ENCODE data around the gene LMLN.

The LMLN gene

DNA sequence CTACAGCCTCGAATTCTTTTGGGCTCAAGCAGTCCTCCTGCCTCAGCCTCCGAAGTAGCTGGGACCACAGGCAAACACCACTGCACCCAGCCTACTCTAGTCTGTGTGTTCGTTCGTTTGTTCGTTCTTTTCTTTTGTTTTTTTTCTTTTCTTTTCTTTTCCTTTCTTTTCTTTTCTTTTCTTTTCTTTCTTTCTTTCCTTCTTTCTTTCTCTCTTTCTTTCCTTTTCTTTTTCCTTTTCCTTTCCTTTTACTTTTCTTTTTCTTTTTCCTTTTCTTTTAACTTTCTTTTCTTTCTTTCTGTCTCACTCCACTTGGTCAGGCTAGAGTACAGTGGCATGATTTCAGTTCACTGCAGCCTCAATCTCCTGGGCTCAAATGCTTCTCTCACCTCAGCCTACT, 36.8 kb downstream of the LMLN start:
- Histone ChIP-seq H3K4me1 (ENCODE audit: insufficient read depth, low read length) (no peaks in the 10 kb centered on the region), H3K27ac (ENCODE audit: low read depth, low read length) (no peak overlapping the region), H3K9ac (ENCODE audit: low read length) (no peak overlapping the region), H3K4me3 (ENCODE audit: low read depth in 1 of 2, low read length in 2 of 2) (no peak overlapping the region), H3K9me3 (ENCODE audit: low read length) (no peaks in the 10 kb centered on the region), H3K27me3 (ENCODE audit: control insufficient read depth in 1 of 2, insufficient read depth in 2 of 2, low read length in 2 of 2) (no peaks in the 10 kb centered on the region), H3K36me3 (ENCODE audit: insufficient read depth, low read length) (no peaks in the 10 kb centered on the region)

DNA sequence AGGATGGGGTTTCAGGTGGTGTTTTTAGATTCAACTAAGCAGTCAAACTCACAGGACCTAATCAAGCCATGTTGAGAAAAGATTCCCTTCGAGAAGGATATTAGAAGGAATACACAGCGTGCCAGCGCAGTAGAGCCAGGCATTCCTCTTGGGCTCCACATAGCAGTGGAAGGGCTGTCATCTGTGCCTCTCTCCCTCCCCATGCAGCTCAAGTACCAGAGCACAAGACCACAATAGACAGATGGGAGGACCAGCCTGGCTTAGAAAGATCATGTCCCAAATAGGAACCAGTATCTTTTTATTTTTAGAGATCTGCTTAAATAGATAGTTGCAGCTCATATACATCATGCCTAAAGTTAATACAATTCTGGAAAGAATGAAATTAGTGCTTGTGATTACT, 37.9 kb downstream of the LMLN start:
- Histone ChIP-seq H3K9ac (ENCODE audit: low read length) (no peak overlapping the region), H3K4me1 (ENCODE audit: insufficient read depth, low read length) (no peaks in the 10 kb centered on the region), H3K27ac (ENCODE audit: low read depth, low read length) (no peak overlapping the region), H3K36me3 (ENCODE audit: insufficient read depth, low read length) (no peaks in the 10 kb centered on the region), H3K9me3 (ENCODE audit: low read length) (no peaks in the 10 kb centered on the region), H3K27me3 (ENCODE audit: control insufficient read depth in 1 of 2, insufficient read depth in 2 of 2, low read length in 2 of 2) (no peaks in the 10 kb centered on the region), H3K4me3 (ENCODE audit: low read depth in 1 of 2, low read length in 2 of 2) (no peak overlapping the region)

DNA sequence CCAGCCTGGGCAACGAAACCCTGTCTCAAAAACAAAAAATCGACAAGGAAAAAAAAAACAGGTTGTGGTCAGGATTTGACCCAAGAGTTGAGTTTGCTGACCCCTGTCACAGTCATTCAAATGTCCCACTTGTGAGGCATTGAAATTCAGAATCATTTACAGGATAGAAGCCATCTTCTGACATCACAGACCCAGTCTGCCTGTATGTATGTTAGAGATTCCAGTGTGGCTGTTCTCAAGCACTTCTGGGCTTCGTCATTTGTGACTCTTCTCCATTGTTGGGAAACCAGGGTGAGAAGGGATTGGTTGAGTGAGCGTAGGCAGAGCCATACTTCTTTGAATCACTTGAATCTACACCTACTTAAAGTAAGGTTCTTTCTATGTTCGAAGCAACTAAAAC, 57.1 kb downstream of the LMLN start:
- H3K9ac ChIP-seq (ENCODE audit: low read length) = no peak overlapping the region
- no peaks in the 10 kb centered on the region for H3K27me3 ChIP-seq (ENCODE audit: control insufficient read depth in 1 of 2, insufficient read depth in 2 of 2, low read length in 2 of 2)
- no peak overlapping the region for H3K27ac ChIP-seq (ENCODE audit: low read depth, low read length)
- H3K9me3 ChIP-seq (ENCODE audit: low read length) = no peaks in the 10 kb centered on the region
- no peak overlapping the region for H3K4me3 ChIP-seq (ENCODE audit: low read depth in 1 of 2, low read length in 2 of 2)
- no peaks in the 10 kb centered on the region for H3K36me3 ChIP-seq (ENCODE audit: insufficient read depth, low read length)
- no peaks in the 10 kb centered on the region for H3K4me1 ChIP-seq (ENCODE audit: insufficient read depth, low read length)

DNA sequence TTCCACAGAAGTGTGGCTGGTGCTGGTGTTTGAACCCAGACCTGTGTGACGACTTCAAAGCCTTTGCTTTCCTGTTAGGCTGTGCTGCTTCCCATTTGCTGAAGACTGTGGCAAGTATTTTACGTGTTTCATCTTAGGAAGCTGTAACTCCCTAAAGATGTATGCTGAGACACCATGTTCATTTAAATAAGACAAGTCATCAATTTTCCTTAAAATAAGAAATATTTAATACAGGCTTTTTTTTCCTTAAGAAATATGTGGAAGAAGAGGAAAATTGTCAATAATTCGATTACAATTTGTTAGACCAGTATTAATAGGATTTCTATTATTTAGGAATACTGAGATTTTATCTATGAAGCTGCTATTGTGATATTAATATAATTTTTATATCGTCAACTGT, 58.4 kb downstream of the LMLN start:
- H3K4me3 ChIP-seq (ENCODE audit: low read depth in 1 of 2, low read length in 2 of 2) = no peak overlapping the region
- H3K4me1 ChIP-seq (ENCODE audit: insufficient read depth, low read length) = no peaks in the 10 kb centered on the region
- no peaks in the 10 kb centered on the region for H3K9me3 ChIP-seq (ENCODE audit: low read length)
- no peak overlapping the region for H3K27ac ChIP-seq (ENCODE audit: low read depth, low read length)
- H3K9ac ChIP-seq (ENCODE audit: low read length) = no peak overlapping the region
- H3K36me3 ChIP-seq (ENCODE audit: insufficient read depth, low read length) = no peaks in the 10 kb centered on the region
- no peaks in the 10 kb centered on the region for H3K27me3 ChIP-seq (ENCODE audit: control insufficient read depth in 1 of 2, insufficient read depth in 2 of 2, low read length in 2 of 2)

DNA sequence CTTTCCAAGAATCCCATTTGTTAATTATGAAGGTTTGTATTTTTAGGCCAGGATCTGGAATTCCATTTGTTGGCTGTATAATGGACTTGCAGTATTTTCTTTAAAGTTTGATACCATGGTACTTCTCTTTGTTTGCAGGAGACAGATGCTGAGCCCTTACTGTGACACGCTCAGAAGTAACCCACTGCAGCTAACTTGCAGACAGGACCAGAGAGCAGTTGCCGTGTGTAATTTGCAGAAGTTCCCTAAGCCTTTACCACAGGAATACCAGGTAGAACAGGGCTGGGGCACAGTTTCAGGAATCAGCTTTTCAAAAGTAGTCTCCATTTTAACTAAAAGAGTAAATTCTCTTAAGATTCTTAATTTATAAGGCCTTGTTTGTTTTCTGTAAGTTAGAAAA, 59.1 kb downstream of the LMLN start:
- H3K9me3 ChIP-seq (ENCODE audit: low read length) = no peaks in the 10 kb centered on the region
- H3K4me1 ChIP-seq (ENCODE audit: insufficient read depth, low read length) = no peaks in the 10 kb centered on the region
- H3K27ac ChIP-seq (ENCODE audit: low read depth, low read length) = no peak overlapping the region
- H3K9ac ChIP-seq (ENCODE audit: low read length) = no peak overlapping the region
- no peaks in the 10 kb centered on the region for H3K36me3 ChIP-seq (ENCODE audit: insufficient read depth, low read length)
- H3K27me3 ChIP-seq (ENCODE audit: control insufficient read depth in 1 of 2, insufficient read depth in 2 of 2, low read length in 2 of 2) = no peaks in the 10 kb centered on the region
- H3K4me3 ChIP-seq (ENCODE audit: low read depth in 1 of 2, low read length in 2 of 2) = no peak overlapping the region

DNA sequence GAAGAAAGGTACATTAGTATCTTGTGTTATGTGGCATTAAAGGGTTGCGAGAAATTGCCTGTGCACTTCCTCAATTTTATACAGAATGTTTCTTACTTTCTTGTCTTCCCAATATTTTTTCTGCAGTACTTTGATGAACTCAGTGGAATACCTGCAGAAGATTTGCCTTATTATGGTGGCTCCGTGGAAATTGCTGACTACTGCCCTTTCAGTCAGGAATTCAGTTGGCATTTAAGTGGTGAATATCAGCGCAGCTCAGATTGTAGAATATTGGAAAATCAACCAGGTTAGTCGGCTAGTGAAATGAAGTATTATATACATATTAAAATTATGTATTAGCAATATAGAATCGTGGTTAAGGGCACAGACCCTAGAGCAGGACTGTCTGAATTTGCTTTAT, 61.3 kb downstream of the LMLN start:
- H3K4me3 ChIP-seq (ENCODE audit: low read depth in 1 of 2, low read length in 2 of 2) = no peak overlapping the region
- no peaks in the 10 kb centered on the region for H3K9me3 ChIP-seq (ENCODE audit: low read length)
- H3K27me3 ChIP-seq (ENCODE audit: control insufficient read depth in 1 of 2, insufficient read depth in 2 of 2, low read length in 2 of 2) = no peaks in the 10 kb centered on the region
- no peak overlapping the region for H3K9ac ChIP-seq (ENCODE audit: low read length)
- H3K27ac ChIP-seq (ENCODE audit: low read depth, low read length) = no peak overlapping the region
- H3K36me3 ChIP-seq (ENCODE audit: insufficient read depth, low read length) = no peaks in the 10 kb centered on the region
- H3K4me1 ChIP-seq (ENCODE audit: insufficient read depth, low read length) = no peaks in the 10 kb centered on the region

DNA sequence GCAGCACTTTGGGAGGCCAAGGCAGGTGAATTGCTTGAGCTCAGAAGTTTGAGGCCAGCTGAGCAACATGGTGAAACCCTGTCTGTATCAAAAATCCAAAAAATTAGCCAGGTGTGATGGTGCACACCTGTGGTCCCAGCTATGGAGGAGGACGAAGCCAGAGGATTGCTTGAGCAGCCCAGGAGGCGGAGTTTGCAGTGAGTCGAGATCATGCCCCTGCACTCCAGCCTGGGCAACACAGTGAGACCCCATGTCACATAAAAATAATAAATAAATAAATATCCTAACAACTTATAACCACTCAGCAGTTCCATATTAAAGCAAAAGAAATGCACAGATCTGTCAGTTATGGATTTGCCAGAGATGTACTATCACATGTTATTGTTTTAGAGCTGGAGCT, 62.6 kb downstream of the LMLN start:
- Histone ChIP-seq H3K27ac (ENCODE audit: low read depth, low read length) (no peak overlapping the region), H3K36me3 (ENCODE audit: insufficient read depth, low read length) (peaks cover 3% of the 10 kb centered on the region), H3K4me3 (ENCODE audit: low read depth in 1 of 2, low read length in 2 of 2) (no peak overlapping the region), H3K4me1 (ENCODE audit: insufficient read depth, low read length) (no peaks in the 10 kb centered on the region), H3K27me3 (ENCODE audit: control insufficient read depth in 1 of 2, insufficient read depth in 2 of 2, low read length in 2 of 2) (no peaks in the 10 kb centered on the region), H3K9ac (ENCODE audit: low read length) (no peak overlapping the region), H3K9me3 (ENCODE audit: low read length) (no peaks in the 10 kb centered on the region)

DNA sequence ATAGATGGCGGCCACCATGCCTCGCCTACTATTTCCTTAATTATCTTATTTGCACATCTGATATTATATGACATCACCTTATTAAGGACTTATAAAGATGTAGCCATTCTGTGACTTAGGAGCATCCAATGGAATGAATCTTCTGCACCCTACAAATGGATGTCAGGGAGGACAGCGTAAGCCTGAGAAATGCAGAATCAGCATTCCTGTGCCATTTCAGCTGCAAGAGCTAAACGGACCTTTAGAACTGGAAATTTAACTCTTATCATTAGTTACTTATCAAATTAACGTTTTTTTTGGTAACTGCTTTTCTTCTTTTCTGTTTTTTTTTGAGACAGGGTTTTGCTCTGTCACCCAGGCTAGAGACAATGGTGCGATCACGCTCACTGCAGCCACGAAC, 65.6 kb downstream of the LMLN start:
- no peaks in the 10 kb centered on the region for H3K4me1 ChIP-seq (ENCODE audit: insufficient read depth, low read length)

DNA sequence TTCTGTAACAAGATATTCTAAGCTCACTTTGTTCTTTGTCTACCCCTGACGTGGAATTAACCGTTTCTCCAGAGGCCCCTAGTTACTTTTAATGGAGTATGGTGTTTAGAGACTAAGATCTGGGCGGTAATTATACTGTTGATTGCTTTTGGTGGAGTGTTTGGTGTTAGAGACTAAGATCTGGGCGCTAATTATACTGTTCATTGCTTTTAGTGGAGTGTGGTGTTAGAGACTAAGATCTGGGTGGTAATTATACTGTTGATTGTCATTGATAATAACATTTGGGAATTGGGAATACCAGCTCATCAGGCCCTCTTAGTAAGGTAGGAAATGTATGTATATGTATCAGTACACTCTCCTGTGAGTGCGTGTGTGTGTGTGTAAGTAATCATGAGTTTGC, 66.6 kb downstream of the LMLN start:
- no peaks in the 10 kb centered on the region for H3K27me3 ChIP-seq (ENCODE audit: control insufficient read depth in 1 of 2, insufficient read depth in 2 of 2, low read length in 2 of 2)
- peaks cover 3% of the 10 kb centered on the region for H3K36me3 ChIP-seq (ENCODE audit: insufficient read depth, low read length)
- no peaks in the 10 kb centered on the region for H3K4me1 ChIP-seq (ENCODE audit: insufficient read depth, low read length)

More for the DNA sequence above, 65.6 kb downstream of the LMLN start:
- Histone ChIP-seq H3K27ac (ENCODE audit: low read depth, low read length) (no peak overlapping the region), H3K4me3 (ENCODE audit: low read depth in 1 of 2, low read length in 2 of 2) (no peak overlapping the region), H3K36me3 (ENCODE audit: insufficient read depth, low read length) (peaks cover 3% of the 10 kb centered on the region), H3K9ac (ENCODE audit: low read length) (no peak overlapping the region), H3K9me3 (ENCODE audit: low read length) (no peaks in the 10 kb centered on the region), H3K27me3 (ENCODE audit: control insufficient read depth in 1 of 2, insufficient read depth in 2 of 2, low read length in 2 of 2) (no peaks in the 10 kb centered on the region)

DNA sequence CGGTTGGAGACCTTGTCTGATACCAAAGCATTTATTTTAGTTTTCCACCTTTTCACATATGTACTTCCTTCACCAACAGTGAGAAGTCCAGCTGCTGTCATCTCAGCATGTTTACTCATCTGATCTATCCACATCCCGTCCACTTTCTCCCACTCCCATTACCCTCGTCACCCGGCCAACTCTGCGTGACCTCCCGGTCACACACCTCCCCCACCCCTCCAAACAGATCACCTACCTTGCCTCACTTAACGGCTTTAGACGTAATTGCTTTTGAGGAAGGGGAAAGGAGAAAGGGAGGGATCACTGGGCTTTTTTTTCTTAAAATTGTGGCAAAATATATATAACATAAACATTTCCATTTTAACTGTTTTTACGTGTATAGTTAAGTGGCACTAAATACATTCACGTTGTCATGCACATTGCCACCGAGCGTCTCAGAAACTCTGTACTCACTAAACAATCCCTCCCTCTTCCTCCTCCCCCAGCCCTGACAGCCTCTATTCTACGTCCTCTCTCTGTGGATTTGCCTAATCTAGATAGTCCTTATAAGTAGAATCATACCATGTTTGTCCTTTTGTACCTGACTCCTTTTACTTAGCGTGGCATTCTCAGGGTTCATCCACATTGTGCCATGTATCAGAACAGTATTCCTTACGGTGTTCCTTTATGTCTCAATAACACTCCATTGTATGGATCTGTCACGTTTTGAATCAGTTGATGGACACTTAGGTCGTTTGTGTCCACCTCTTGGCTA, 67.2 kb downstream of the LMLN start:
- H3K4me3 ChIP-seq (ENCODE audit: low read depth in 1 of 2, low read length in 2 of 2) = no peak overlapping the region
- no peak overlapping the region for H3K9ac ChIP-seq (ENCODE audit: low read length)
- peaks cover 3% of the 10 kb centered on the region for H3K36me3 ChIP-seq (ENCODE audit: insufficient read depth, low read length)
- H3K27ac ChIP-seq (ENCODE audit: low read depth, low read length) = no peak overlapping the region
- no peaks in the 10 kb centered on the region for H3K9me3 ChIP-seq (ENCODE audit: low read length)
- no peaks in the 10 kb centered on the region for H3K27me3 ChIP-seq (ENCODE audit: control insufficient read depth in 1 of 2, insufficient read depth in 2 of 2, low read length in 2 of 2)
- no peaks in the 10 kb centered on the region for H3K4me1 ChIP-seq (ENCODE audit: insufficient read depth, low read length)

More for the DNA sequence above, 66.6 kb downstream of the LMLN start:
- Histone ChIP-seq H3K4me3 (ENCODE audit: low read depth in 1 of 2, low read length in 2 of 2) (no peak overlapping the region), H3K27ac (ENCODE audit: low read depth, low read length) (no peak overlapping the region), H3K9ac (ENCODE audit: low read length) (no peak overlapping the region), H3K9me3 (ENCODE audit: low read length) (no peaks in the 10 kb centered on the region)

DNA sequence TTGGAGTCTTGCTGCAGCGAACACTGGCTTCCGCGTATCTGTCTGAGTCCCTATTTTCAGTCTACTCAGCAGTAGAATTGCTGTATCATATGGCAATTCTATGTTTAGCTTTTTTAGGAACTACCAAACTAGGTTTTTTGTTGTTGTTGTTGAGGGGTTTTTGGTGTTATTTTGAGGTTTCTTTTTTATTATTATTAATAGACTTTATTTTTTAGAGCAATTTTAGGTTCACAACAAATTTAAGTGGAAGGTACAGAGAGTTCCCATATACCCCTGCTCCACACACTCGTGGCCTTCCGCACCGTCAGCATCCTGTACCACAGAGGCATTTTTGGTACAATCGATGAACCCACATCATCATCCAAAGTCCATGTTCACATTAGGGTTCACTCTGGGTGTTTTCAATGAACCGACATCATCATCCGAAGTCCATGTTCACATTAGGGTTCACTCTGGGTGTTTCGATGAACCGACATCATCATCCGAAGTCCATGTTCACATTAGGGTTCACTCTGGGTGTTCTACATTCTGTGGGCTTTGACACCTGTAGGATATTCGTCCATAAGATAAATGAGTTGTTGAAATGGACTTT, 67.9 kb downstream of the LMLN start:
- Histone ChIP-seq H3K9ac (ENCODE audit: low read length) (no peak overlapping the region), H3K27me3 (ENCODE audit: control insufficient read depth in 1 of 2, insufficient read depth in 2 of 2, low read length in 2 of 2) (no peaks in the 10 kb centered on the region), H3K9me3 (ENCODE audit: low read length) (no peaks in the 10 kb centered on the region), H3K36me3 (ENCODE audit: insufficient read depth, low read length) (peaks cover 3% of the 10 kb centered on the region), H3K4me1 (ENCODE audit: insufficient read depth, low read length) (no peaks in the 10 kb centered on the region), H3K4me3 (ENCODE audit: low read depth in 1 of 2, low read length in 2 of 2) (no peak overlapping the region), H3K27ac (ENCODE audit: low read depth, low read length) (no peak overlapping the region)

DNA sequence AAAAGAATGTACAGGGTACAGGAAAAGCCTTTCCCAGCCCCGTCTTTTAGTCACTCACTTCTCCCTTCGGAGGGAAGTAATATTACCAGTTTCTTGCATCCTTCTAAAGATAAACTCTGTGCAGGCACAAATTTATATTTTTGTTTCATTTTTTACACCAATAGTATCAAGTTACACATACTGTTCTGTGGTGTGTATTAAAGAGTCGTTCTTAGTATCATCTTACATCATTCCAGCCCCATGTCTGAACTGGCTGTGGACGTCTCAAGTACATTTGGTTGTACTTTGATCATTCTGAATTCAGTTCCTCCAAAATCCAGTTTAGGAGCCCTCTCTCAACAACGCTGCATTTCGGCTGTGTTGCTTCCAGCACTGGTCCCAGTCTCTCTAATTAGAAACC, 68.7 kb downstream of the LMLN start:
- Histone ChIP-seq H3K36me3 (ENCODE audit: insufficient read depth, low read length) (peaks cover 3% of the 10 kb centered on the region), H3K9me3 (ENCODE audit: low read length) (no peaks in the 10 kb centered on the region), H3K27me3 (ENCODE audit: control insufficient read depth in 1 of 2, insufficient read depth in 2 of 2, low read length in 2 of 2) (no peaks in the 10 kb centered on the region), H3K9ac (ENCODE audit: low read length) (no peak overlapping the region), H3K4me3 (ENCODE audit: low read depth in 1 of 2, low read length in 2 of 2) (no peak overlapping the region), H3K27ac (ENCODE audit: low read depth, low read length) (no peak overlapping the region), H3K4me1 (ENCODE audit: insufficient read depth, low read length) (no peaks in the 10 kb centered on the region)
